GM12801 (cell line): ENCODE data around the gene AGAP3.

Source experiments
- TF ChIP-seq, protein P1 (sequence below): IDR thresholded peaks from one replicate; pipeline ENCODE4 v1.5.1; 2011; ENCODE audit warnings: control low read depth; ENCODE audit not compliant: insufficient read length; ENCODE audit errors: extremely low read depth

The AGAP3 gene

DNA sequence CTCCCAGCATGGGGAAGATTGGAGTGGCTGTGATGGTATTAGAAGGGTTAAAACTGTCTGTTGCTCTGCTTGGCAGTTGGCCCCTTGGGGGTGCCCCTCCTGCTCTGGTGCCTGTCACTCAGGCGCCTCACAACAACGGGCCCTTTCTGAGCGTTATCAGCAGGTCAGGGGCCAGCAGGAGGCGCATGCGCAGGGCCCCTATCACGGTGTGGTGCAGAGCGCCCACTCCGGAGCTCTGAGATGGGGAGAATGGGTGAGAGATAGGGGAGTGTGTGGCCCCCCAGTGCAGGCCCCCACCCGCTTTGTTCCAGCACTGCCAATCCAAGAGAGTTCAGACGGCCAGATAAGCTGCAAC lies 56.4 kb downstream of the AGAP3 start:
- TF ChIP-seq, protein P1, sequence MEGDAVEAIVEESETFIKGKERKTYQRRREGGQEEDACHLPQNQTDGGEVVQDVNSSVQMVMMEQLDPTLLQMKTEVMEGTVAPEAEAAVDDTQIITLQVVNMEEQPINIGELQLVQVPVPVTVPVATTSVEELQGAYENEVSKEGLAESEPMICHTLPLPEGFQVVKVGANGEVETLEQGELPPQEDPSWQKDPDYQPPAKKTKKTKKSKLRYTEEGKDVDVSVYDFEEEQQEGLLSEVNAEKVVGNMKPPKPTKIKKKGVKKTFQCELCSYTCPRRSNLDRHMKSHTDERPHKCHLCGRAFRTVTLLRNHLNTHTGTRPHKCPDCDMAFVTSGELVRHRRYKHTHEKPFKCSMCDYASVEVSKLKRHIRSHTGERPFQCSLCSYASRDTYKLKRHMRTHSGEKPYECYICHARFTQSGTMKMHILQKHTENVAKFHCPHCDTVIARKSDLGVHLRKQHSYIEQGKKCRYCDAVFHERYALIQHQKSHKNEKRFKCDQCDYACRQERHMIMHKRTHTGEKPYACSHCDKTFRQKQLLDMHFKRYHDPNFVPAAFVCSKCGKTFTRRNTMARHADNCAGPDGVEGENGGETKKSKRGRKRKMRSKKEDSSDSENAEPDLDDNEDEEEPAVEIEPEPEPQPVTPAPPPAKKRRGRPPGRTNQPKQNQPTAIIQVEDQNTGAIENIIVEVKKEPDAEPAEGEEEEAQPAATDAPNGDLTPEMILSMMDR: no peak

DNA sequence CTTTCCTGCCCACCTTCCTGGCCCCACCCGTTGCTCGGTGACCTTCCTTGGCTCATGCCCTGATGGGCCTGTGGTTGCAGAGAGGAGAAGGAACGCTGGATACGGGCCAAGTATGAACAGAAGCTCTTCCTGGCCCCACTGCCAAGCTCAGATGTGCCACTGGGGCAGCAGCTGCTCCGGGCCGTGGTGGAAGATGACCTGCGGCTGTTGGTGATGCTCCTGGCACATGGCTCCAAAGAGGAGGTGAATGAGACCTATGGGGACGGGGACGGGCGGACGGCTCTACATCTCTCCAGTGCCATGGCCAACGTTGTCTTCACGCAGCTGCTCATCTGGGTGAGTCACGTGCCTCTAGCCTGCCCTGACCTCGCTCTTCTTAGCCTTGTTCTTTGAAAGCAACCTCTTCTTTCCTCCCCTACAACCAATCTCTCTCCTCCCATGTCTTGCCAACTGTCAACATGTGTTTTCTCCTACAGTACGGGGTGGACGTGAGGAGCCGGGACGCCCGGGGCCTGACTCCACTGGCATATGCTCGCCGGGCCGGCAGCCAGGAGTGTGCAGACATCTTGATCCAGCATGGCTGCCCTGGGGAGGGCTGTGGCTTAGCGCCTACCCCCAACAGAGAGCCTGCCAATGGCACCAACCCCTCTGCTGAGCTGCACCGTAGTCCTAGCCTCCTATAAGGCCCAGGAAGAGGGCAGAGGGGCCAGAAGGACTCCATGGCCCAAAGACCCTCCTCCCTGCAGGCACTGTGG lies 57.2 kb downstream of the AGAP3 start:
- TF ChIP-seq, protein P1: no peak

DNA sequence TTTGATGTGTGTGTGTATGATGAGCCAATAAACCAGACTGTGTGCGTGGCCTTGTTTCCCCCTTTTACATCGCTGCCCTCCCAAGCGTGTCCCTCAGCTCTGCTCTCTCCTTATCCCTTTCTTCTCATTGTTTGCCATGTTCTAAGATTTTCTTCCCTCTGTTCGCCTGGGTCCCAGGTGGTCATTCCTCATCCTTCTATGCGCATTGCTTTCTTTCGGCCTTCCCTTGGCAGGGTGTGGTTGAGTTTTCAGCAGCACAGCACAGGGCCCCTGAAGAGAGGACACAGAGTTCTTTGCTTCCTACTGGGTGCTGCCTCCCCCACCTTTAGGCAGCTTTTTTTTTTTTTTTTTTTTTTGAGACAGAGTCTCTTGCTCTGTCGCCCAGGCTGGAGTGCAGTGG lies 58.1 kb downstream of the AGAP3 start:
- TF ChIP-seq, protein P1: no peak

DNA sequence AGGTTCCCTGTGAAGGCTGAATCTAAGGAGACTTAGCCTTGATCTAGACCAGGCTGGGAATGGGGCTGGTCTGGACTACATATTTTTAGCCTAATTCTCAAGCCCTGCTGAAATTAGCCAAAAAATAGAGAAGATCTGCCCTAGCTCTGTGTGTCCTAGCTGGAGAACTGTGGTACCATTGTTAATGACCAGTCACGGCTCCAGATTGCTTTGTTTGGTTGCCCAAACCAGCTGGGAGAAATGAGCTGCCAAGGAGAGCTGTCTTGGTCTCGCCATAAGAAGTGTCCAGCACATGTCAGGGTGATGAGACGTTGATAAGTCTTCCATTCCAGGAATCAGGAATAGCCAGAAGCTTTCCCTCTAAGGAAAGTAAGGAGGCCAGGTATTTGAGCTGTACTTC lies 60.5 kb downstream of the AGAP3 start:
- TF ChIP-seq, protein P1: no peak

DNA sequence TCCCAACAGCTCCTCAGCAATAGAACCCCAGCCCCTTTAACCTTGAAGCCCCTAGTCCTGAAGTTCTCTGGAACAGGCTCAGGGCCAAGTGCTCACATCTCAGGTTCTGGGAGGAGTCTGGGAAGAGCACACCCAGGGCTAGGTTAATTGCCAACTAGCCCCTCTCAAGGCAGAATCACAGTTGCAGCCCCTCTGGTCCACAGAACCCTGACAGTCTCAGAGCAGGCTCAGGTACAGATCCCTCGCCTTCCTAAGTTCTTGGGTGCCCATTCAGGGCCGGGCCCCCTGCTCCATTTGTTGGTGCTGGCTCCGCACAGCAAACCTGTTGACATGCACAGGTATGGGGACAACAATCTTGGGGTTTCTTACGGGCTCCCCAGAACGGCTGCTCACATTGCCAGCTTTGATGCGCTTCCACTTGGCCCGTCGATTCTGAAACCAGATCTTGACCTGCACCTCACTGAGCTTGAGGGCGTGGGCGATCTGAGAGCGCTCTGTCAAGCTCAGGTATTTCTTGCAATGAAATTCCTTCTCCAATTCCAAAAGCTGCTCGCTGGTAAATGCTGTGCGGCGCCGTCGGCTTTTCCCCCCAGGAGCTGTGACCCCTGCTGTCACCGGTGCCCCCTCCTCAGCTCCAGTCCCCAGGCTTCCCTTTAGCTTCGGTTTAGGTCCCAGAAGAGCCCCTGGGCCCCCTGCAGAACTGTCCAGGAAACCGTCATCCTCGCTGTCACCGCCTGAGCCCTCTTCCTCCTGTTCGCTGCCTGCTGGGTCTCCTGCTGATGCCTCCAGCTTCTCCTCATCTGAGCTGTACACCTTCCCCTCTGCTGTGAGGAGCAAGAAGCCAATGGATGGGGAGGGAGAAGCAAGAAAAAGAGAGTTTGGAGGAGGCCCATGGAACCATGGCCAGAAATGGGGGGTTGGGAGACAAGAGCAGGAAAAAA lies 62.3 kb downstream of the AGAP3 start:
- TF ChIP-seq, protein P1: no peak

DNA sequence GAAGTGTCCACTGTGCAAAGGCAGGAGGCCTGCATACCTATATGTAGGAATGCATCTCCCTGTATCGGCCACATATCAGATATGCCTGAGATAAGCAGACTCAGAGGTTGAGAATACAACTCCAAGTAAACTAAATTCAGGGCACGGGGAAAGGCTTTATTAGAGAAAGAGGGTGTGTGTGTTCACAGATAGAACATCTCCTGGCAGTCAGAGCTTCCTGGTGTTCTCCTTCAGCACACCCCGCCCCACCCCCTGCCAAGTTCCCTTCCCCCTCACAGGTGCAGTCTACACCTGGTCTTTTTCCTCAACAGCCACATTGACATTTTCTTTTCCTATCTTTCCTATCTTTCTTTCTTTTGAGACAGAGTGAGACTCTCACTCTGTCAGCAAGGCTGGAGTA lies 64.1 kb downstream of the AGAP3 start:
- TF ChIP-seq, protein P1: no peak

DNA sequence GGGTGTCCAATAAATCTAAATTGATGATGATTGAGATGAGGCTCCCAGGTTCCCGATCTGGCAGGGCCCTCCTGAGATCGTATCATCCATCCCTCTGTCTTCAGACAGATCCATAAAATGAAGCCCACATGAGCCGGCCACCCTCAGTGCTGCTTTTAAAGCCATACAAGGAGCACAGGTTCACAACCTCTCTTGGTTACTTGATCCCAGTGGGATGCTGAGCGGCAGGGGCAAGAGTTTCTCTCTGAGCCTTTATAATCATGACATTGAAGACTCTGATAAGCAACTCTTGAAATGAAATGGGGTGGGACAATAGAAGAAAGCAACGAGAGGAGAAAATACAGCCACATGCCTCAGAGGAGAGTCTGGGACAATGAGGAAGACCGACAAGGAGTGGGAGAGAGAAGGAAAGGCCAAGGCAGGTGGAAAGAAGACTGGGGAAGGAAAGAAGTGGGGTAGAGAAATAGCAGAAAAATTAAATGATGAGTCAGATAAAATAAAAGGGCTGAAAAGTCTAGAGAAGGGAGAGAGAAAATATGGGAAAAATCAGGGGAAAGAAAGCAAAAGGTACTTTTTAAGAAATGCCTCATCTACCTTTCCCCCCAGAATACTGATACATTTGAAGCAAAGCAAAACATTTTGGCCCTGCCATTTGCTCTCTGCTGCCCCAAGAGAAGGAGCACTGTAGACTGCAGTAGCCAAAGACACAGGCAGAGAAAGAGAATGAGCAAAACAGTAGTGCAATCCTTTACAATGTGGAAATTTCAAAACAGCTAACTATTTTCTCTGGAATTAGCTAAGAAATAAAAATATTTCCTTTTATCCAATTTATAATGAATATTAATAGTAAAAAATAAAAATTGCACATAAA lies 66.6 kb downstream of the AGAP3 start:
- TF ChIP-seq, protein P1: no peak
